K562 (cell line): ENCODE results near the gene ZNF346. TPM values are rescaled to one million over a fixed set of nuclear protein-coding genes. Genes with fewer than 3 reads are reported as not detected.

Experiments used
- ATF7 ChIP-seq: fragments of 450-650 bp; IDR thresholded peaks from 2 replicates; pipeline ENCODE4 v1.7.1; 2014; ENCODE audit warnings: mild to moderate bottlenecking, moderate library complexity
- BACH1 ChIP-seq: fragments of 200-800 bp; sonication (Bioruptor generic); IDR thresholded peaks from 2 replicates; pipeline ENCODE4 v1.6.1; 2016; ENCODE audit warnings: missing genetic modification characterization, missing compliant biosample characterization
- CGGBP1 ChIP-seq: fragments of 250-450 bp; sonication (Bioruptor Pico); IDR thresholded peaks from 2 replicates; pipeline ENCODE4 v1.9.0; 2021; ENCODE audit warnings: mild to moderate bottlenecking
- CXXC5 ChIP-seq: fragments of 250-450 bp; sonication (Bioruptor Pico); IDR thresholded peaks from 2 replicates; pipeline ENCODE4 v1.8.0; 2022; ENCODE audit warnings: inconsistent platforms, mild to moderate bottlenecking, moderate library complexity
- DMBX1 ChIP-seq: fragments of 250-450 bp; sonication (Bioruptor Pico); IDR thresholded peaks from 2 replicates; pipeline ENCODE4 v1.8.0; 2022; ENCODE audit warnings: inconsistent platforms, mild to moderate bottlenecking, moderate library complexity, borderline replicate concordance
- DPF2 ChIP-seq: fragments of 450-650 bp; IDR thresholded peaks from 2 replicates; pipeline ENCODE4 v1.6.1; 2016
- E2F5 ChIP-seq: sonication (generic); formaldehyde crosslinking; IDR thresholded peaks from 2 replicates; pipeline ENCODE4 v1.8.0; 2022; ENCODE audit warnings: mild to moderate bottlenecking, missing genetic modification reagents
- EP300 ChIP-seq: IDR thresholded peaks from 2 replicates; pipeline ENCODE4 v1.6.1; 2012; ENCODE audit warnings: low read length, improper control_type of control experiment
- FOXK1 ChIP-seq: sonication (generic); formaldehyde crosslinking; IDR thresholded peaks from 2 replicates; pipeline ENCODE4 v1.8.0; 2022; ENCODE audit warnings: missing genetic modification reagents, mild to moderate bottlenecking, borderline replicate concordance
- GTF2F1 ChIP-seq: IDR thresholded peaks from 2 replicates; pipeline ENCODE4 v1.6.1; 2011; ENCODE audit warnings: low read depth, low read length, improper control_type of control experiment
- ILK ChIP-seq: fragments of 450-650 bp; IDR thresholded peaks from 2 replicates; pipeline ENCODE4 v1.6.1; 2016; ENCODE audit warnings: missing genetic modification characterization, low read depth, mild to moderate bottlenecking, missing compliant biosample characterization, moderate library complexity, borderline replicate concordance
- MAX ChIP-seq: sonication (generic); formaldehyde crosslinking; IDR thresholded peaks from 2 replicates; pipeline ENCODE4 v1.9.0; 2022; ENCODE audit warnings: mild to moderate bottlenecking, missing genetic modification reagents
- MIER1 ChIP-seq: fragments of 450-650 bp; IDR thresholded peaks from 2 replicates; pipeline ENCODE4 v1.6.1; 2016; ENCODE audit warnings: antibody characterized with exemption, mild to moderate bottlenecking, low read depth
- MNT ChIP-seq, 2 experiments: fragments of 450-650 bp; conservative IDR thresholded peaks; 2 replicates each; pipeline ENCODE4 v1.6.1; 2017; ENCODE audit warnings: mild to moderate bottlenecking in 2 of 2, moderate library complexity in 2 of 2
- NFRKB ChIP-seq: fragments of 450-650 bp; IDR thresholded peaks from 2 replicates; pipeline ENCODE4 v1.6.1; 2016; ENCODE audit warnings: low read depth
- STAG1 ChIP-seq: sonication (generic); formaldehyde crosslinking; IDR thresholded peaks from 2 replicates; pipeline ENCODE4 v1.5.0; 2020; ENCODE audit warnings: missing genetic modification reagents, borderline replicate concordance
- TFE3 ChIP-seq: fragments of 450-650 bp; formaldehyde crosslinking; IDR thresholded peaks from 2 replicates; pipeline ENCODE4 v1.4.0; 2020; ENCODE audit warnings: mild to moderate bottlenecking, mixed read lengths
- TRIM25 ChIP-seq: fragments of 450-650 bp; IDR thresholded peaks from 2 replicates; pipeline ENCODE4 v1.7.0; 2016; ENCODE audit warnings: borderline replicate concordance
- U2AF2 ChIP-seq: fragments of 200-400 bp; formaldehyde crosslinking; optimal IDR thresholded peaks from 2 replicates; pipeline ENCODE3; 2017; ENCODE audit warnings: low read depth, mild to moderate bottlenecking, low read length
- XRCC3 ChIP-seq: fragments of 450-650 bp; IDR thresholded peaks from 2 replicates; pipeline ENCODE4 v1.6.1; 2017; ENCODE audit warnings: mild to moderate bottlenecking, moderate library complexity
- XRCC4 ChIP-seq: IDR thresholded peaks from one replicate; pipeline ENCODE4 v1.6.1; 2011; ENCODE audit not compliant: insufficient read depth, insufficient read length; ENCODE audit errors: extremely low read depth
- YBX1 ChIP-seq: fragments of 450-650 bp; IDR thresholded peaks from 2 replicates; pipeline ENCODE4 v1.7.1; 2016; ENCODE audit warnings: mild to moderate bottlenecking
- ZKSCAN3 ChIP-seq: fragments of 250-450 bp; sonication (Bioruptor Pico); IDR thresholded peaks from 2 replicates; pipeline ENCODE4 v1.4.0; 2020
- polyA plus RNA-seq, 8 experiments: library from polyadenylated mRNA; depleted of rRNA in 4 of 8; stranded (reverse) in 5 of 8; unstranded in 3 of 8; fragments of >200 nt; fragmentation: Nextera tagmentation in 2 of 8; fragmentation: Illumina TruSeq in 1 of 8; extraction: Ambion mirVana in 2 of 8; extraction: Trizol in 1 of 8; gene quantifications; 2 replicates each; pipeline versions ENCODE4 v1.2.1 to v1.2.3, GENCODE V29; 2011 to 2014; ENCODE audit warnings: inconsistent platforms in 1 of 8, missing spikeins in 1 of 8
- total RNA-seq, 7 experiments: library from RNA; depleted of rRNA in 6 of 7; stranded (reverse); fragments of >200 nt in 6 of 7; fragmentation: Illumina TruSeq in 2 of 7; extraction: Trizol in 2 of 7; gene quantifications; 2 replicates each; pipeline versions ENCODE4 v1.2.1 to v1.2.3, GENCODE V29; 2011 to 2021; ENCODE audit warnings: low replicate concordance in 1 of 7

Gene ZNF346
- total and polyA plus RNA-seq, 9 of the 15 experiments (the other 6 are each of a cell fraction or from before 2014, with no cell fraction given): 5.0 to 25.1 (median 20.1) TPM

GRCh38 chr5:177113566-177114424 lies 91.3 kb downstream of the ZNF346 start (continued):
- TF ChIP-seq XRCC3: no peak
- TF ChIP-seq BACH1 (tag): no peak
- TF ChIP-seq TRIM25: no peak
- TF ChIP-seq STAG1 (CRISPR knock-in tag): peak; percentile 93
- TF ChIP-seq XRCC4: no peak
- no peak for TF ChIP-seq YBX1
- TF ChIP-seq CGGBP1 (CRISPR knock-in tag): no peak
- no peak for TF ChIP-seq U2AF2
- TF ChIP-seq MNT (conservative IDR thresholded peaks at IDR 0.05): peak; percentile 25 to 61; a peak in 1 of 4 replicates
- TF ChIP-seq ZKSCAN3 (CRISPR knock-in tag): no peak
- TF ChIP-seq DMBX1 (CRISPR knock-in tag): no peak
- TF ChIP-seq GTF2F1: no peak
- peak; percentile 41; the same call in 1 of the 2 replicates for TF ChIP-seq EP300
- no peak for TF ChIP-seq TFE3
- no peak for TF ChIP-seq ILK (tag)
- TF ChIP-seq CXXC5 (CRISPR knock-in tag): peak; percentile 71
- TF ChIP-seq ATF7: peak; percentile 61
- no peak for TF ChIP-seq FOXK1 (CRISPR knock-in tag)
- 0 out of 2 replicates have a peak, but pooled peaks have one; percentile 23 for TF ChIP-seq MIER1
- no peak for TF ChIP-seq MAX (CRISPR knock-in tag)
- TF ChIP-seq NFRKB: no peak
- TF ChIP-seq DPF2: peak; percentile 87
- no peak for TF ChIP-seq E2F5 (CRISPR knock-in tag)
